Stimulated activated CD4-positive, alpha-beta T cell treated with anti-CD3 and anti-CD28 coated beads, Interleukin-12 subunit alpha, Interleukin-12 subunit beta, amount 100 ng/mL, for 48 hours (primary cell): ENCODE data around the gene PRKAG2.
A peak's percentile ranks its signal among the peaks of the same experiment; 100 is the strongest.

Experiments used
- DNase-seq, 3 donors: peaks; one replicate each; pipeline ENCODE4 v3.0.0-alpha.2; 2020; ENCODE audit warnings: low read depth in 2 of 3, low spot score in 1 of 3

Gene PRKAG2

GRCh38 chr7:151732292-151732691 lies 144.6 kb downstream of the PRKAG2 start:
- no peak for DNase-seq

GRCh38 chr7:151731022-151731441 lies 145.9 kb downstream of the PRKAG2 start:
- DNase-seq = no peak

- DNase-seq = no peak
These were observed 146.3 kb downstream of the PRKAG2 start for GRCh38 chr7:151730591-151730990.

- no peak for DNase-seq
These were observed 147.4 kb downstream of the PRKAG2 start for GRCh38 chr7:151729521-151729921.

- no peak for DNase-seq
These were observed 148.2 kb downstream of the PRKAG2 start for GRCh38 chr7:151728746-151729145.

GRCh38 chr7:151728286-151728660 lies 148.6 kb downstream of the PRKAG2 start:
- no peak for DNase-seq

- DNase-seq = peak; percentile 32 to 50 (median 50)
These were observed 149.2 kb downstream of the PRKAG2 start for GRCh38 chr7:151727579-151728285.

- DNase-seq = no peak
These were observed 150.0 kb downstream of the PRKAG2 start for GRCh38 chr7:151726652-151727578.

GRCh38 chr7:151725844-151726651 lies 150.9 kb downstream of the PRKAG2 start:
- no peak for DNase-seq

- no peak for DNase-seq
These were observed 151.9 kb downstream of the PRKAG2 start for GRCh38 chr7:151724920-151725584.

GRCh38 chr7:151724250-151724915 lies 152.5 kb downstream of the PRKAG2 start:
- no peak for DNase-seq

- DNase-seq = no peak
These were observed 153.6 kb downstream of the PRKAG2 start for GRCh38 chr7:151723321-151723720.

- DNase-seq = no peak
These were observed 154.4 kb downstream of the PRKAG2 start for GRCh38 chr7:151722533-151722932.

GRCh38 chr7:151721694-151722093 lies 155.2 kb downstream of the PRKAG2 start:
- DNase-seq = no peak

GRCh38 chr7:151721236-151721635 lies 155.7 kb downstream of the PRKAG2 start:
- no peak for DNase-seq

GRCh38 chr7:151720280-151720679 lies 156.6 kb downstream of the PRKAG2 start:
- no peak for DNase-seq

- no peak for DNase-seq
These were observed 157.0 kb downstream of the PRKAG2 start for GRCh38 chr7:151719897-151720242.

- no peak for DNase-seq
These were observed 157.7 kb downstream of the PRKAG2 start for GRCh38 chr7:151719031-151719896.

- DNase-seq = no peak
These were observed 159.0 kb downstream of the PRKAG2 start for GRCh38 chr7:151717918-151718317.
